Endothelial cell of umbilical vein (primary cell): Measurements from ENCODE around the gene PPM1J. TPM values are rescaled to one million over a fixed set of nuclear protein-coding genes. Genes with fewer than 3 reads are reported as not detected.

Experiments
- BruUV-seq: library from RNA; stranded (reverse); fragments of 400-500 nt; replicated peaks from 2 replicates; lab custom pipeline; 2021; lab: Mats Ljungman, UMichigan
- CTCF ChIA-PET: fragments of 300-600, 350-600 bp; sonication (Branson Sonifier 250); formaldehyde crosslinking; loops from one replicate; lab custom pipeline; 2021; ENCODE audit warnings: antibody characterized with exemption, inconsistent platforms; lab: Charles Lee
- POLR2A ChIA-PET: fragments of 300-600, 350-600 bp; sonication (Branson Sonifier 250); formaldehyde crosslinking; loops from one replicate; lab custom pipeline; 2021; ENCODE audit warnings: antibody characterized with exemption, inconsistent platforms; lab: Charles Lee
- DNase-seq: peaks from one replicate; pipeline ENCODE4 v3.0.0-alpha.2; 2011; ENCODE audit warnings: low read depth, low spot score
- FAIRE-seq: peaks from 2 replicates; lab custom pipeline; 2011; peaks lifted over from hg19 to GRCh38; lab: Jason Lieb, UNC
- H2AFZ ChIP-seq: 2 replicates; pipeline ENCODE4 v1.6.0; 2012; ENCODE audit warnings: low read depth, low read length, control low read depth, inconsistent platforms
- H3K27ac ChIP-seq: 2 replicates; pipeline ENCODE4 v1.5.1; 2011; ENCODE audit warnings: low read depth, mild to moderate bottlenecking, control low read depth, low read length, moderate library complexity; ENCODE audit not compliant: insufficient read depth
- H3K27me3 ChIP-seq, 2 experiments: 2 replicates each; pipeline versions ENCODE4 v1.6.0 to v1.6.1; 2011; ENCODE audit warnings: low read length in 2 of 2, mixed read lengths in 1 of 2; ENCODE audit not compliant: control insufficient read depth in 2 of 2, insufficient read depth in 2 of 2
- H3K36me3 ChIP-seq, 2 experiments: 2 replicates in 1 of 2; 3 replicates in 1 of 2; pipeline ENCODE4 v1.5.1; 2011; ENCODE audit warnings: low read length in 2 of 2, mild to moderate bottlenecking in 1 of 2, moderate library complexity in 1 of 2; ENCODE audit not compliant: control insufficient read depth in 2 of 2, insufficient read depth in 2 of 2; ENCODE audit errors: extremely low read depth in 1 of 2
- H3K4me1 ChIP-seq: 3 replicates; pipeline ENCODE4 v1.5.1; 2011; ENCODE audit warnings: mild to moderate bottlenecking, low read length; ENCODE audit not compliant: control insufficient read depth, insufficient read depth; ENCODE audit errors: extremely low read depth
- H3K4me2 ChIP-seq: 2 replicates; pipeline ENCODE4 v1.6.1; 2011; ENCODE audit warnings: low read length, control low read depth, mixed read lengths; ENCODE audit not compliant: insufficient read depth
- H3K4me3 ChIP-seq, 3 experiments: fragments of 200-600 bp in 1 of 3; sonication (generic), shearing (Covaris generic) in 1 of 3; replicated peaks in 1 of 3; 2 replicates each; pipeline ENCODE4 v1.5.1; 2011 to 2016; ENCODE audit warnings: control low read depth in 3 of 3, low read length in 3 of 3, mild to moderate bottlenecking in 2 of 3, inconsistent platforms in 1 of 3, low read depth in 1 of 3, moderate library complexity in 1 of 3; ENCODE audit not compliant: insufficient read depth in 1 of 3
- H3K79me2 ChIP-seq: 2 replicates; pipeline ENCODE4 v1.6.0; 2012; ENCODE audit warnings: low read length, inconsistent platforms; ENCODE audit not compliant: control insufficient read depth, insufficient read depth
- H3K9ac ChIP-seq: replicated peaks from 2 replicates; pipeline ENCODE3; 2011; ENCODE audit warnings: low read length, control low read depth; ENCODE audit not compliant: insufficient read depth; ENCODE audit errors: extremely low read depth
- H3K9me1 ChIP-seq: replicated peaks from 3 replicates; pipeline ENCODE4 v1.6.0; 2011; ENCODE audit warnings: mild to moderate bottlenecking, low read length; ENCODE audit not compliant: control insufficient read depth, insufficient read depth; ENCODE audit errors: extremely low read depth
- H3K9me3 ChIP-seq: replicated peaks from 2 replicates; pipeline ENCODE4 v1.5.1; 2012; ENCODE audit warnings: low read length, inconsistent platforms; ENCODE audit not compliant: control insufficient read depth, insufficient read depth
- H4K20me1 ChIP-seq: replicated peaks from 2 replicates; pipeline ENCODE3; 2011; ENCODE audit warnings: mild to moderate bottlenecking, low read length; ENCODE audit not compliant: control insufficient read depth, insufficient read depth; ENCODE audit errors: extremely low read depth
- CTCF ChIP-seq, 2 donors: IDR thresholded peaks; 1 replicate in 1 of 2; 2 replicates in 1 of 2; pipeline ENCODE4 v1.5.1; 2011; ENCODE audit warnings: low read length in 2 of 2, mild to moderate bottlenecking in 2 of 2, moderate library complexity in 2 of 2, control low read depth in 1 of 2, inconsistent platforms in 1 of 2, low read depth in 1 of 2; ENCODE audit not compliant: insufficient read depth in 1 of 2; ENCODE audit errors: extremely low read depth in 1 of 2
- EZH2 ChIP-seq: IDR thresholded peaks from 2 replicates; pipeline ENCODE4 v1.6.1; 2012; ENCODE audit warnings: borderline replicate concordance, low read depth, mild to moderate bottlenecking, moderate library complexity, low read length, inconsistent platforms; ENCODE audit not compliant: severe bottlenecking
- FOS ChIP-seq: IDR thresholded peaks from 2 replicates; pipeline ENCODE4 v1.6.1; 2011; ENCODE audit warnings: mild to moderate bottlenecking, low read length, moderate library complexity, borderline replicate concordance; ENCODE audit not compliant: insufficient read depth
- GATA2 ChIP-seq: IDR thresholded peaks from 2 replicates; pipeline ENCODE4 v1.7.0; 2011; ENCODE audit warnings: low read depth, mild to moderate bottlenecking, moderate library complexity, mixed read lengths, low read length; ENCODE audit not compliant: insufficient read length, insufficient read depth
- JUN ChIP-seq: IDR thresholded peaks from 2 replicates; pipeline ENCODE4 v1.6.1; 2011; ENCODE audit warnings: borderline replicate concordance, low read depth; ENCODE audit not compliant: insufficient read length, insufficient read depth
- MAX ChIP-seq: IDR thresholded peaks from 2 replicates; pipeline ENCODE4 v1.6.1; 2011; ENCODE audit not compliant: insufficient read depth, insufficient read length
- MYC ChIP-seq: IDR thresholded peaks from one replicate; pipeline ENCODE4 v1.6.1; 2011; ENCODE audit warnings: mild to moderate bottlenecking, low read depth, low read length
- POLR2A ChIP-seq: IDR thresholded peaks from 2 replicates; pipeline ENCODE4 v1.6.1; 2012; ENCODE audit warnings: low read depth, mild to moderate bottlenecking, control low read depth, low read length
- POLR2AphosphoS5 ChIP-seq: IDR thresholded peaks from 2 replicates; pipeline ENCODE4 v1.6.1; 2012; ENCODE audit warnings: low read depth, mild to moderate bottlenecking, control low read depth, low read length, moderate library complexity; ENCODE audit not compliant: insufficient read depth
- dilution Hi-C: fragments of 300-500 bp; cut with MboI; formaldehyde crosslinking; loops from one replicate; pipeline ENCODE4 v1.15.0; 2019; ENCODE audit warnings: low sequenced_read_pairs; ENCODE audit not compliant: extremely low pct_ligation_motif_present
- intact Hi-C: fragments of 100-400 bp; cut with micrococcal nuclease; formaldehyde crosslinking; loops from one replicate; pipeline ENCODE4 v1.10.0; 2022
- polyA plus RNA-seq, 4 experiments: library from polyadenylated mRNA; depleted of rRNA in 3 of 4; stranded (reverse) in 3 of 4; unstranded in 1 of 4; fragments of >200 nt; gene quantifications; 2 replicates each; pipeline versions ENCODE4 v1.2.1 to v1.2.3, GENCODE V29; 2011 to 2012; ENCODE audit warnings: missing spikeins in 1 of 4
- total RNA-seq: library from RNA; stranded (reverse); gene quantifications from 2 replicates; pipeline ENCODE4 v1.2.3, GENCODE V29; 2021

Gene PPM1J
- total and polyA plus RNA-seq, 2 donors (not counting 3 experiments of a cell fraction or from before 2014, with no cell fraction given): 1.7 to 3.1 TPM

GRCh38 chr1:112700290-112701226 lies 14.6 kb downstream of the PPM1J start:
- dilution Hi-C loops: no loop called here
- peak; percentile 98 for FAIRE-seq
- peaks cover 67% of the 10 kb centered on the region for H3K4me1 ChIP-seq

More at GRCh38 chr1:112700290-112701226, 14.6 kb downstream of the PPM1J start:
- Histone ChIP-seq H3K9ac (peak overlapping the region; percentile 61), H2AFZ (no peak overlapping the region), H3K27me3 (no peaks in the 10 kb centered on the region), H3K27ac (peak overlapping the region; percentile 88), H3K79me2 (peaks cover 34% of the 10 kb centered on the region), H3K4me3 (no peak overlapping the region), H3K36me3 (peaks cover 14 to 34% of the 10 kb centered on the region in 2 experiments), H3K9me3 (no peaks in the 10 kb centered on the region), H4K20me1 (no peaks in the 10 kb centered on the region), H3K9me1 (no peaks in the 10 kb centered on the region), H3K4me2 (peak overlapping the region; percentile 45)
- peak; percentile 100 for DNase-seq
- TF ChIP-seq MAX (no peak), JUN (peak; percentile 67), CTCF (IDR thresholded peaks at IDR 0.05; ENCODE audit: extremely low read depth in 1 of 2, insufficient read depth in 1 of 2, low read depth in 1 of 2, low read length in 2 of 2) (no peak), POLR2AphosphoS5 (peak; percentile 92), GATA2 (peak; percentile 62), EZH2 (no peak), FOS (peak; percentile 91), MYC (no peak), POLR2A (peak; percentile 83)
- ChIA-PET CTCF (interaction anchor here (0.7 to 6.7 kb wide), 6 partner anchors 10 to 309 kb away, joined by 3 to 57 read pairs (median 4); partner anchors contain the start of genes MOV10 and PPM1J), POLR2A (interaction anchor here (1.0 to 1.4 kb wide), 3 partner anchors 26 to 306 kb away, joined by 4 to 6 read pairs (median 5); partner anchors contain the start of gene MOV10)
- BruUV-seq: TSS peak; percentile 0
- intact Hi-C loops: loop anchor here (1.0 kb wide), 2 partner anchors 26 to 81 kb away; partner anchors contain the start of genes CAPZA1, MOV10 and ST7L
